Measurements from ENCODE around the gene PGM5.

- TF ChIP-seq CTCF (optimal IDR thresholded peaks at IDR 0.05 in 1 of 3, IDR thresholded peaks at IDR 0.05 in 1 of 3, conservative IDR thresholded peaks at IDR 0.05 in 1 of 3; ENCODE audit: extremely low read depth in 1 of 3, insufficient read depth in 2 of 3, low read length in 3 of 3): no peak
- TF ChIP-seq EZH2 (IDR thresholded peaks at IDR 0.05; ENCODE audit: low read length): no peak
Measured at GRCh38 chr9:68489646-68490045, 133.2 kb downstream of the PGM5 start.

Data from keratinocyte (primary cell).